ENCODE results near the gene CLCN2.

The CLCN2 gene

GRCh38 chr3:184361532-184361931, at the start of gene CLCN2, which contains the start of gene POLR2H:
CLCN2 (minus strand) TSS chr3:184361605; CDS start chr3:184361479, 126 bp downstream.
POLR2H (plus strand) TSS chr3:184361710; CDS start chr3:184363493, 1,783 bp downstream.
- DNase-seq (ENCODE audit: low spot score) (peak; percentile 72), ATAC-seq (ENCODE audit: low read depth) (peak; percentile 48)
- Histone ChIP-seq H3K36me3 (ENCODE audit: low read depth) (peaks cover 22% of the 10 kb centered on the region), H3K27ac (ENCODE audit: poor library complexity, severe bottlenecking) (peak within 1 kb of the TSS; percentile 94), H3K9me3 (ENCODE audit: severe bottlenecking) (no peaks in the 10 kb centered on the region), H3K4me1 (ENCODE audit: insufficient read depth, poor library complexity, severe bottlenecking) (peaks cover 8% of the 10 kb centered on the region), H3K4me3 (ENCODE audit: severe bottlenecking) (peak within 1 kb of the TSS; percentile 88), H3K27me3 (ENCODE audit: insufficient read depth, poor library complexity, severe bottlenecking) (no peaks in the 10 kb centered on the region)
- TF ChIP-seq CTCF (IDR thresholded peaks at IDR 0.05; ENCODE audit: poor library complexity, severe bottlenecking): no peak

- no peak for TF ChIP-seq CTCF (IDR thresholded peaks at IDR 0.05; ENCODE audit: poor library complexity, severe bottlenecking)
- no peaks in the 10 kb centered on the region for H3K4me1 ChIP-seq (ENCODE audit: insufficient read depth, poor library complexity, severe bottlenecking)
- H3K27me3 ChIP-seq (ENCODE audit: insufficient read depth, poor library complexity, severe bottlenecking): no peaks in the 10 kb centered on the region
- no peaks in the 10 kb centered on the region for H3K36me3 ChIP-seq (ENCODE audit: low read depth)
- H3K9me3 ChIP-seq (ENCODE audit: severe bottlenecking): no peaks in the 10 kb centered on the region
- DNase-seq (ENCODE audit: low spot score) (no peak), ATAC-seq (ENCODE audit: low read depth) (no peak)
- H3K27ac ChIP-seq (ENCODE audit: poor library complexity, severe bottlenecking): no peak overlapping the region
- no peak overlapping the region for H3K4me3 ChIP-seq (ENCODE audit: severe bottlenecking)
These were observed 48.6 kb upstream of the CLCN2 start for GRCh38 chr3:184409946-184410500.

- no peak overlapping the region for H3K4me3 ChIP-seq (ENCODE audit: severe bottlenecking)
These were observed 48.0 kb upstream of the CLCN2 start for GRCh38 chr3:184409331-184409926.

GRCh38 chr3:184405075-184406030, 43.9 kb upstream of the CLCN2 start:
- DNase-seq (ENCODE audit: low spot score): no peak
- no peak overlapping the region for H3K27ac ChIP-seq (ENCODE audit: poor library complexity, severe bottlenecking)
- H3K27me3 ChIP-seq (ENCODE audit: insufficient read depth, poor library complexity, severe bottlenecking): peaks cover 12% of the 10 kb centered on the region
- no peaks in the 10 kb centered on the region for H3K4me1 ChIP-seq (ENCODE audit: insufficient read depth, poor library complexity, severe bottlenecking)
- no peak for TF ChIP-seq CTCF (IDR thresholded peaks at IDR 0.05; ENCODE audit: poor library complexity, severe bottlenecking)
- H3K9me3 ChIP-seq (ENCODE audit: severe bottlenecking): no peaks in the 10 kb centered on the region
- H3K4me3 ChIP-seq (ENCODE audit: severe bottlenecking): no peak overlapping the region
- H3K36me3 ChIP-seq (ENCODE audit: low read depth): no peaks in the 10 kb centered on the region
- no peak for ATAC-seq (ENCODE audit: low read depth)

More at GRCh38 chr3:184409331-184409926, 48.0 kb upstream of the CLCN2 start:
- Histone ChIP-seq H3K36me3 (ENCODE audit: low read depth) (no peaks in the 10 kb centered on the region), H3K9me3 (ENCODE audit: severe bottlenecking) (no peaks in the 10 kb centered on the region), H3K4me1 (ENCODE audit: insufficient read depth, poor library complexity, severe bottlenecking) (no peaks in the 10 kb centered on the region), H3K27ac (ENCODE audit: poor library complexity, severe bottlenecking) (no peak overlapping the region), H3K27me3 (ENCODE audit: insufficient read depth, poor library complexity, severe bottlenecking) (no peaks in the 10 kb centered on the region)
- DNase-seq (ENCODE audit: low spot score): no peak
- TF ChIP-seq CTCF (IDR thresholded peaks at IDR 0.05; ENCODE audit: poor library complexity, severe bottlenecking): no peak
- no peak for ATAC-seq (ENCODE audit: low read depth)

Measured in RWPE2 (cell line).